ENCODE results near the gene EMC7.

GRCh38 chr15:34114739-34115138, 13.1 kb upstream of the EMC7 start:
- TF ChIP-seq CTCF (IDR thresholded peaks at IDR 0.05) = no peak
- no peak for TF ChIP-seq POLR2A (IDR thresholded peaks at IDR 0.05)
- no peak for TF ChIP-seq EP300 (IDR thresholded peaks at IDR 0.05)

All from tibial nerve (tissue), 4 donors.